ENCODE measurements around the gene CHMP4A. TPM values are rescaled to one million over a fixed set of nuclear protein-coding genes. Genes with fewer than 3 reads are reported as not detected.

CHMP4A gene
- total RNA-seq, 1 donor from 2014 or later: 34.3 TPM

DNA sequence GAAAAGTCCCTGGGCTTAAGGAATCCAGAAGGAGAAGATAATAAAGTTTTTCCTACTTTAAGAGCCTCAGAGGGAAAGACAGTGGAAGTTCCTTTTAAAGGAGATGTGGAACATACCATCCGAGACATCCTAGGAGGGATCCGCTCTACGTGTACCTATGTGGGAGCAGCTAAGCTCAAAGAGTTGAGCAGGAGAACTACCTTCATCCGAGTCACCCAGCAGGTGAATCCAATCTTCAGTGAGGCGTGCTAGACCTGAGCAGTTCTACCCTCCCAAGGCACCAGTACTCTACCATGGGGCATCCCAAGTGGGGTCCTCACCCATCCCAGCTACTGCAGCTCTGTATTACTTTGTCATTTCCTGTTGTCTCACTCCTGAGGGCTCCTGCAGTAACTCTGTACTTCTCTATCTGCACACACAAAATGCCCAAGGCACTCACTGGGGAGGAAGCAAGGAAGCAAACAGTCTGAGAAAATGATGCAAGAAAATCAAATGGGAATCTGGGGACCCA is 25.3 kb upstream of the CHMP4A start:
- H3K4me3 Mint-ChIP-seq (ENCODE audit: unreplicated experiment): peak overlapping the region; percentile 58
- H3K9me3 Mint-ChIP-seq (ENCODE audit: unreplicated experiment): no peaks in the 10 kb centered on the region
- no peak for DNase-seq (ENCODE audit: low spot score)
- TF ChIP-seq, protein P1, sequence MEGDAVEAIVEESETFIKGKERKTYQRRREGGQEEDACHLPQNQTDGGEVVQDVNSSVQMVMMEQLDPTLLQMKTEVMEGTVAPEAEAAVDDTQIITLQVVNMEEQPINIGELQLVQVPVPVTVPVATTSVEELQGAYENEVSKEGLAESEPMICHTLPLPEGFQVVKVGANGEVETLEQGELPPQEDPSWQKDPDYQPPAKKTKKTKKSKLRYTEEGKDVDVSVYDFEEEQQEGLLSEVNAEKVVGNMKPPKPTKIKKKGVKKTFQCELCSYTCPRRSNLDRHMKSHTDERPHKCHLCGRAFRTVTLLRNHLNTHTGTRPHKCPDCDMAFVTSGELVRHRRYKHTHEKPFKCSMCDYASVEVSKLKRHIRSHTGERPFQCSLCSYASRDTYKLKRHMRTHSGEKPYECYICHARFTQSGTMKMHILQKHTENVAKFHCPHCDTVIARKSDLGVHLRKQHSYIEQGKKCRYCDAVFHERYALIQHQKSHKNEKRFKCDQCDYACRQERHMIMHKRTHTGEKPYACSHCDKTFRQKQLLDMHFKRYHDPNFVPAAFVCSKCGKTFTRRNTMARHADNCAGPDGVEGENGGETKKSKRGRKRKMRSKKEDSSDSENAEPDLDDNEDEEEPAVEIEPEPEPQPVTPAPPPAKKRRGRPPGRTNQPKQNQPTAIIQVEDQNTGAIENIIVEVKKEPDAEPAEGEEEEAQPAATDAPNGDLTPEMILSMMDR (IDR thresholded peaks at IDR 0.05; ENCODE audit: unreplicated experiment): no peak
- no peak overlapping the region for H3K27ac Mint-ChIP-seq (ENCODE audit: unreplicated experiment)
- H3K4me1 Mint-ChIP-seq (ENCODE audit: unreplicated experiment): peaks cover 9% of the 10 kb centered on the region
- H3K27me3 Mint-ChIP-seq (ENCODE audit: unreplicated experiment): peaks cover 6% of the 10 kb centered on the region
- H3K36me3 Mint-ChIP-seq (ENCODE audit: low read depth, unreplicated experiment): peaks cover 43% of the 10 kb centered on the region

DNA sequence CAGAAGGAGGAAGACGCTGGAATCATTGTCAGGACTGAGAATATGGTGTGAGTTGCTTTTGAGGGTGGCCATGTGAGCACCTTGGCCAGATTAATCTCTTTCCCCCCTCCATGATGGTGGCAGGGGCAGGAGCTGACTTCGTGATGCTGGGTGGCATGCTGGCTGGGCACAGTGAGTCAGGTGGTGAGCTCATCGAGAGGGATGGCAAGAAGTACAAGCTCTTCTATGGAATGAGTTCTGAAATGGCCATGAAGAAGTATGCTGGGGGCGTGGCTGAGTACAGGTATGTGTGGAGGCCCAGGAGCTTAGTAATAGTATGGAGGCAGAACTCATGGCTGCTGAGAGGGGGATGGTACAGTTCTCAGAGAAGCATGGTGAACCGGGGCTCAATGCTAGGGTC is 24.8 kb upstream of the CHMP4A start:
- DNase-seq (ENCODE audit: low spot score): no peak
- Mint-ChIP-seq H3K4me1 (ENCODE audit: unreplicated experiment) (peaks cover 12% of the 10 kb centered on the region), H3K27ac (ENCODE audit: unreplicated experiment) (no peak overlapping the region), H3K4me3 (ENCODE audit: unreplicated experiment) (peak overlapping the region; percentile 58), H3K9me3 (ENCODE audit: unreplicated experiment) (no peaks in the 10 kb centered on the region), H3K36me3 (ENCODE audit: low read depth, unreplicated experiment) (peaks cover 42% of the 10 kb centered on the region), H3K27me3 (ENCODE audit: unreplicated experiment) (peaks cover 6% of the 10 kb centered on the region)
- TF ChIP-seq, protein P1 (IDR thresholded peaks at IDR 0.05; ENCODE audit: unreplicated experiment): no peak

DNA sequence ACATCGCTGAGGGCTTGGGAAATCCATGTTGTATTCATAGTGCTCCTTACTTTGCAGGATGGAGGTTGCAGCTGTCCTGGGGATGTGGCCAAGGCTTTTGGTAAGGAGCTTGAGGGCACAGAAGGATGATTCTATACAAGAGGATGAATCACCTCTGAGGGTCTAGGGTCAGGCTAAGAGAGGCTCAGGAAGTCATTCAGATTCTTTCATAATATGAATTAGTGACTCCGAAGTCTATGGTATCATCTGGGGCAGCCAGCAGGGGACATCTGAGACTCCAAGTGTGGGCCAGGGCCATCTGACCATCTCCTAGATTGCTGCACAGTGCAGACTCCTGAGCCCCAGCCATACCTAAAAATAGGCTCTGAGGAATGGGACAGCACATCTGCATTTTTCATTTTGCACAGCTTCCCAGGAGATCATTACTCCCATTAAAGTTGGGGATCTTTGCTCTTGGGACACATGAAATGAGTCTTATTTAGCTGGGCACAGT is 24.2 kb upstream of the CHMP4A start:
- TF ChIP-seq, protein P1 (IDR thresholded peaks at IDR 0.05; ENCODE audit: unreplicated experiment): no peak
- DNase-seq (ENCODE audit: low spot score): no peak
- peaks cover 42% of the 10 kb centered on the region for H3K36me3 Mint-ChIP-seq (ENCODE audit: low read depth, unreplicated experiment)
- H3K4me3 Mint-ChIP-seq (ENCODE audit: unreplicated experiment): peak overlapping the region; percentile 58
- H3K4me1 Mint-ChIP-seq (ENCODE audit: unreplicated experiment): peaks cover 12% of the 10 kb centered on the region
- no peaks in the 10 kb centered on the region for H3K9me3 Mint-ChIP-seq (ENCODE audit: unreplicated experiment)
- peaks cover 6% of the 10 kb centered on the region for H3K27me3 Mint-ChIP-seq (ENCODE audit: unreplicated experiment)
- no peak overlapping the region for H3K27ac Mint-ChIP-seq (ENCODE audit: unreplicated experiment)

DNA sequence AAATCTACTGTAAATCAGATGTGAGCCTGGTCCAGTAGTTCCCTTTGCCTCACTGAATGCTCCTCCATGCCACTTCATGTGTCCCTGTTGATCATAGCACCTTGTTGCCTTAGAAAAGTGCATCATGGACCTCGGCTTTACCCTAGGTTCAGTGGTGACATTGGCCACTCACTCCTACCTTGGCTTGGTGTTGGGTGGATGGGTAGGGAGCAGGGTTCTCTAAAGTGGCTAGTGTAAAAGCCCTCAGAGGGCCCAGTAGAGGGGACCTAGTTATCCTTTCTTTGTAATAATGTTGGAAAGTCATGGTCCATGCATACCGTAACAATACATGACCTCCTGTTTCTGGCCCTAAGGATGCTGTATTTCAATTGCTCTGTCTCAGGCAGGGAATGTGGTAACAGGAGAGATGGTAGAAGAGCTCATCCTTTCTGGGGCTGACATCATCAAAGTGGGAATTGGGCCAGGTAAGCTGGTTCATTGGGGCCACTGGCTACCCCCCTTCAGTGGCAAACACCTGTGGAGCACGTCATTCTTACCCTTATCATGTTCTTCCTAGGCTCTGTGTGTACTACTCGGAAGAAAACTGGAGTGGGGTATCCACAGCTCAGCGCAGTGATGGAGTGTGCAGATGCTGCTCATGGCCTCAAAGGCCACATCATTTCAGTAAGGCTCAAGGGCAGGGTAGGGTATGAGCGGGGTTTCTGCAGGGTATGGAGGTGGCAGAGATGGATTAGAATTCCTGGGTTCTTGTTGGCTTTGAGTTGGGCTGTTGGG is 23.6 kb upstream of the CHMP4A start:
- Mint-ChIP-seq H3K27ac (ENCODE audit: unreplicated experiment) (no peak overlapping the region), H3K36me3 (ENCODE audit: low read depth, unreplicated experiment) (peaks cover 42% of the 10 kb centered on the region), H3K27me3 (ENCODE audit: unreplicated experiment) (peaks cover 6% of the 10 kb centered on the region), H3K4me3 (ENCODE audit: unreplicated experiment) (peak overlapping the region; percentile 26), H3K9me3 (ENCODE audit: unreplicated experiment) (no peaks in the 10 kb centered on the region), H3K4me1 (ENCODE audit: unreplicated experiment) (peaks cover 12% of the 10 kb centered on the region)
- DNase-seq (ENCODE audit: low spot score): no peak
- TF ChIP-seq, protein P1 (IDR thresholded peaks at IDR 0.05; ENCODE audit: unreplicated experiment): no peak
